H9 (cell line): Measurements from ENCODE around the gene ENG. TPM values are rescaled to one million over a fixed set of nuclear protein-coding genes. Genes with fewer than 3 reads are reported as not detected.
A peak's percentile ranks its signal among the peaks of the same experiment; 100 is the strongest.

Experiments
- DNase-seq: peaks from one replicate; pipeline ENCODE4 v3.0.0-alpha.2; 2017
- H2AFZ ChIP-seq: one replicate; pipeline ENCODE4 v1.6.1; 2013; ENCODE audit warnings: mild to moderate bottlenecking, low read length, control low read depth, moderate library complexity
- H2AK5ac ChIP-seq: 2 replicates; pipeline ENCODE4 v1.6.1; 2013; ENCODE audit warnings: low read length, control low read depth, mixed read lengths; ENCODE audit not compliant: insufficient read length
- H2BK120ac ChIP-seq: one replicate; pipeline ENCODE4 v1.6.1; 2013; ENCODE audit warnings: low read depth, mild to moderate bottlenecking, low read length, control low read depth, inconsistent platforms; ENCODE audit not compliant: poor library complexity, severe bottlenecking
- H2BK12ac ChIP-seq: 2 replicates; pipeline ENCODE4 v1.6.1; 2013; ENCODE audit warnings: low read length, control low read depth, mixed read lengths, low read depth; ENCODE audit not compliant: insufficient read length
- H2BK15ac ChIP-seq: 2 replicates; pipeline ENCODE4 v1.6.1; 2013; ENCODE audit warnings: low read depth, low read length, control low read depth
- H2BK20ac ChIP-seq: one replicate; pipeline ENCODE4 v1.6.1; 2013; ENCODE audit warnings: low read depth, mild to moderate bottlenecking, low read length, control low read depth, inconsistent platforms; ENCODE audit not compliant: poor library complexity, severe bottlenecking
- H2BK5ac ChIP-seq: 2 replicates; pipeline ENCODE4 v1.6.1; 2013; ENCODE audit warnings: low read length, control low read depth, mixed read lengths; ENCODE audit not compliant: insufficient read length
- H3K14ac ChIP-seq: 2 replicates; pipeline ENCODE4 v1.6.1; 2013; ENCODE audit warnings: low read length, control low read depth; ENCODE audit not compliant: insufficient read depth
- H3K18ac ChIP-seq: 2 replicates; pipeline ENCODE4 v1.6.1; 2013; ENCODE audit warnings: low read depth, mild to moderate bottlenecking, mixed read lengths, low read length, control low read depth; ENCODE audit not compliant: insufficient read length
- H3K23ac ChIP-seq: 2 replicates; pipeline ENCODE4 v1.6.1; 2013; ENCODE audit warnings: low read length, control low read depth, mixed read lengths, low read depth; ENCODE audit not compliant: insufficient read length
- H3K23me2 ChIP-seq: 2 replicates; pipeline ENCODE4 v1.6.1; 2013; ENCODE audit warnings: low read depth, mild to moderate bottlenecking, mixed read lengths, low read length, control low read depth; ENCODE audit not compliant: insufficient read length, poor library complexity, severe bottlenecking
- H3K27ac ChIP-seq: 2 replicates; pipeline ENCODE4 v1.5.1; 2013; ENCODE audit warnings: low read length, control low read depth, mixed read lengths, low read depth; ENCODE audit not compliant: insufficient read length
- H3K27me3 ChIP-seq: 2 replicates; pipeline ENCODE4 v1.6.1; 2013; ENCODE audit warnings: low read length, control low read depth, inconsistent platforms; ENCODE audit not compliant: insufficient read depth
- H3K4ac ChIP-seq: 2 replicates; pipeline ENCODE4 v1.6.1; 2013; ENCODE audit warnings: low read depth, mild to moderate bottlenecking, control low read depth, inconsistent platforms, low read length, moderate library complexity
- H3K4me1 ChIP-seq: 2 replicates; pipeline ENCODE4 v1.6.1; 2013; ENCODE audit warnings: low read length, control low read depth, inconsistent platforms; ENCODE audit not compliant: insufficient read depth
- H3K4me2 ChIP-seq: 2 replicates; pipeline ENCODE4 v1.6.1; 2013; ENCODE audit warnings: low read length, control low read depth, mixed read lengths; ENCODE audit not compliant: insufficient read length, insufficient read depth
- H3K56ac ChIP-seq: 2 replicates; pipeline ENCODE4 v1.6.1; 2013; ENCODE audit warnings: low read depth, mild to moderate bottlenecking, mixed read lengths, low read length, control low read depth; ENCODE audit not compliant: insufficient read length
- H3K79me1 ChIP-seq: 2 replicates; pipeline ENCODE4 v1.6.1; 2013; ENCODE audit warnings: low read depth, mild to moderate bottlenecking, moderate library complexity, low read length, control low read depth, inconsistent platforms; ENCODE audit not compliant: insufficient read depth, poor library complexity, severe bottlenecking
- H3K79me2 ChIP-seq: 2 replicates; pipeline ENCODE4 v1.6.1; 2013; ENCODE audit warnings: low read length, control low read depth, inconsistent platforms; ENCODE audit not compliant: insufficient read depth
- H3K9ac ChIP-seq: 2 replicates; pipeline ENCODE4 v1.6.1; 2013; ENCODE audit warnings: low read length, control low read depth, mixed read lengths; ENCODE audit not compliant: insufficient read length; ENCODE audit errors: extremely low read depth
- H3K9me3 ChIP-seq: one replicate; pipeline ENCODE4 v1.6.1; 2013; ENCODE audit warnings: low read depth, low read length, inconsistent platforms; ENCODE audit not compliant: control insufficient read depth
- H3T11ph ChIP-seq: one replicate; pipeline ENCODE4 v1.6.1; 2013; ENCODE audit warnings: mild to moderate bottlenecking, low read length, control low read depth, inconsistent platforms
- H4K20me1 ChIP-seq: one replicate; pipeline ENCODE4 v1.6.1; 2013; ENCODE audit not compliant: control insufficient read depth, insufficient read length, insufficient read depth
- H4K5ac ChIP-seq: 2 replicates; pipeline ENCODE4 v1.6.1; 2013; ENCODE audit warnings: low read depth, mild to moderate bottlenecking, mixed read lengths, low read length, control low read depth; ENCODE audit not compliant: insufficient read length
- H4K8ac ChIP-seq: replicated peaks from 2 replicates; pipeline ENCODE4 v1.6.1; 2013; ENCODE audit warnings: low read length, control low read depth, mixed read lengths, low read depth; ENCODE audit not compliant: insufficient read length
- H4K91ac ChIP-seq: 2 replicates; pipeline ENCODE4 v1.6.1; 2013; ENCODE audit warnings: low read depth, mild to moderate bottlenecking, moderate library complexity, mixed read lengths, low read length, control low read depth; ENCODE audit not compliant: insufficient read length
- H3K27ac Mint-ChIP-seq, 3 experiments: 2 replicates in 2 of 3; 3 replicates in 1 of 3; pipeline ENCODE4 v1.8.0; 2020 to 2021; ENCODE audit warnings: mixed read lengths in 3 of 3, mild to moderate bottlenecking in 1 of 3, moderate library complexity in 1 of 3
- H3K27me3 Mint-ChIP-seq: 2 replicates; pipeline ENCODE4 v1.8.0; 2021; ENCODE audit warnings: low read depth, mild to moderate bottlenecking, moderate library complexity, mixed read lengths
- H3K36me3 Mint-ChIP-seq, 3 experiments: 2 replicates in 2 of 3; 3 replicates in 1 of 3; pipeline ENCODE4 v1.8.0; 2020 to 2021; ENCODE audit warnings: low read depth in 3 of 3, mixed read lengths in 3 of 3; ENCODE audit not compliant: insufficient read depth in 1 of 3
- H3K4me1 Mint-ChIP-seq, 2 experiments: 2 replicates each; pipeline ENCODE4 v1.8.0; 2020; ENCODE audit warnings: mixed read lengths in 2 of 2
- H3K4me3 Mint-ChIP-seq, 2 experiments: 2 replicates in 1 of 2; 3 replicates in 1 of 2; pipeline ENCODE4 v1.8.0; 2020 to 2021; ENCODE audit warnings: mild to moderate bottlenecking in 2 of 2, mixed read lengths in 2 of 2, moderate library complexity in 1 of 2
- H3K9me3 Mint-ChIP-seq, 2 experiments: 2 replicates in 1 of 2; 3 replicates in 1 of 2; pipeline ENCODE4 v1.8.0; 2020; ENCODE audit warnings: mild to moderate bottlenecking in 2 of 2, mixed read lengths in 2 of 2, moderate library complexity in 1 of 2
- CTCF ChIP-seq: fragments of 200-600 bp; sonication (generic); conservative IDR thresholded peaks from 3 replicates; pipeline ENCODE4 v1.8.0; 2021; ENCODE audit warnings: antibody characterized with exemption, mild to moderate bottlenecking
- WGBS: extraction: QIAGEN DNeasy Blood & Tissue Kit; methylation state at CpG from one replicate; pipeline ENCODE4 v1.1.7; 2013; ENCODE audit warnings: missing lambda C conversion rate, low lambda C conversion rate, mixed read lengths; ENCODE audit not compliant: insufficient read length; ENCODE audit errors: extremely low coverage; 5-methylcytosine and 5-hydroxymethylcytosine counted together
- total RNA-seq: library from RNA; stranded (reverse); gene quantifications from 2 replicates; pipeline ENCODE4 v1.2.1, GENCODE V29; 2021

ENG gene
- total RNA-seq, 1 experiment from 2014 or later, result 2.1 TPM

GRCh38 chr9:127815512-127816361 is 38.7 kb downstream of the ENG start:
- no peak overlapping the region for H2BK5ac ChIP-seq
- H4K91ac ChIP-seq, result no peak overlapping the region
- no peaks in the 10 kb centered on the region for H3K9me3 ChIP-seq
- no peak overlapping the region for H3K23ac ChIP-seq
- H3K4me2 ChIP-seq, result no peak overlapping the region
- Mint-ChIP-seq H3K4me1 (no peaks in the 10 kb centered on the region), H3K9me3 (no peaks in the 10 kb centered on the region), H3K27ac (no peak overlapping the region), H3K36me3 (peaks cover 0 to 45% (median 36%) of the 10 kb centered on the region in 3 experiments; a peak in 5 of 7 replicates), H3K27me3 (no peaks in the 10 kb centered on the region), H3K4me3 (no peak overlapping the region)
- H3T11ph ChIP-seq, result no peak overlapping the region
- no peak overlapping the region for H3K18ac ChIP-seq
- no peak overlapping the region for H3K4ac ChIP-seq
- H3K27ac ChIP-seq, result no peak overlapping the region
- H3K27me3 ChIP-seq, result no peaks in the 10 kb centered on the region
- no peak overlapping the region for H2BK20ac ChIP-seq
- H2BK12ac ChIP-seq, result no peak overlapping the region
- no peak overlapping the region for H4K5ac ChIP-seq
- no peak for TF ChIP-seq CTCF
- H4K20me1 ChIP-seq, result no peaks in the 10 kb centered on the region
- H3K14ac ChIP-seq, result no peak overlapping the region
- no peaks in the 10 kb centered on the region for H3K23me2 ChIP-seq
- peak; percentile 24 for DNase-seq
- H4K8ac ChIP-seq, result no peak overlapping the region
- no CpG with 5 or more reads among the region's 33 CpGs for WGBS
- H3K79me1 ChIP-seq, result no peaks in the 10 kb centered on the region
- H3K79me2 ChIP-seq, result no peaks in the 10 kb centered on the region
- H3K4me1 ChIP-seq, result no peaks in the 10 kb centered on the region
- no peak overlapping the region for H2AK5ac ChIP-seq
- H3K9ac ChIP-seq, result no peak overlapping the region
- H2AFZ ChIP-seq, result no peak overlapping the region
- no peak overlapping the region for H2BK15ac ChIP-seq
- no peak overlapping the region for H2BK120ac ChIP-seq
- no peak overlapping the region for H3K56ac ChIP-seq
